NCI-H226 (cell line): ENCODE measurements around the gene LTB.
A peak's percentile ranks its signal among the peaks of the same experiment; 100 is the strongest.

Experiments used
- DNase-seq: peaks from one replicate; pipeline ENCODE4 v3.0.0-alpha.2; 2015

The LTB gene

GRCh38 chr6:31546339-31546957 lies 35.8 kb downstream of the LTB start, which contains the start of gene ATP6V1G2:
Gene ATP6V1G2, minus strand, starts transcription at chr6:31546608. Its CDS starts 49 bp downstream, at chr6:31546559.
- peak; percentile 79 for DNase-seq

- no peak for DNase-seq
Observed at GRCh38 chr6:31545291-31545690, 36.9 kb downstream of the LTB start.

DNA sequence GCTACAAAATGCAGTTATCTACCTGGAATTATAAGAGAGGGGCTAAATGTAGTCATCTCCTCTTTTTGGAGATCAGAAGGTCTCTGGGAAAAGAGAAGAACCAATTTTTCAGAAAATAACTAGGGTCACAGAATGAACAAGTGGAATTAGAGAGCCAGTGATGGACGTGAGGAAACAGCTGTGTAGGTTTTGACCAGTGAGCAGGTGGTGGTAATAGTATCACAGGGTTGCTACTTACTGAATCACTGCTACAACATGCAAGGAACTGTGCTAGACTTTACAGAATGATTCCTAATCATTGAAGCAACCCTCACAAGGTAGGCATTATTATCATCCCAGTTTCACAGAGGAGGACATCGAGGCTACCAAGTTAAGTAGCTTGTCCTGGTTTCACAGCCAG lies 37.5 kb downstream of the LTB start:
- DNase-seq = no peak

DNA sequence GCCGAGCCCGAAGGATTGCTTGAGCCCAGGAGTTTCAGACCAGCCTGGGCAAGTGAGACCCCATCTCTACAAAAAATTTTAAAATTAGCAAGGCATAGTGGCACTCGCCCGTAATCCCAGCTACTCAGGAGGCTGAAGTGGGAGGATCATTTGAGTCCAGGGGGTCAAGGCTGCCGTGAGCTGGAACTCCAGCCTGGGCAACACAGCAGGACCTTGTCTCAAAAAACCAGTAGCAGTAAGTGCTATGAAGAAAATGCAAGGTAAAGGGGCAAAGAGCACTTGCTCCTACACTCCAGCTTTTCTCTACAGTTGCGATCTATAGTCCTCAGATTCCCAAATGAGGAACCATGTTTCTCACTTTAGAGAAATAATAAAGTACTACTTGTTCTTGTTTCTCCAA lies 38.6 kb downstream of the LTB start:
- DNase-seq = no peak

- DNase-seq = peak; percentile 95
Observed at GRCh38 chr6:31541658-31542521, 40.3 kb downstream of the LTB start, which contains the start of gene DDX39B. Gene DDX39B, minus strand, starts transcription at chr6:31542003. Its CDS starts 1,471 bp downstream, at chr6:31540532.

GRCh38 chr6:31541059-31541657 lies 41.1 kb downstream of the LTB start:
- DNase-seq = peak; percentile 33

GRCh38 chr6:31540640-31541039 lies 41.6 kb downstream of the LTB start:
- DNase-seq = no peak

GRCh38 chr6:31538805-31539400 lies 43.3 kb downstream of the LTB start:
- DNase-seq = no peak

DNA sequence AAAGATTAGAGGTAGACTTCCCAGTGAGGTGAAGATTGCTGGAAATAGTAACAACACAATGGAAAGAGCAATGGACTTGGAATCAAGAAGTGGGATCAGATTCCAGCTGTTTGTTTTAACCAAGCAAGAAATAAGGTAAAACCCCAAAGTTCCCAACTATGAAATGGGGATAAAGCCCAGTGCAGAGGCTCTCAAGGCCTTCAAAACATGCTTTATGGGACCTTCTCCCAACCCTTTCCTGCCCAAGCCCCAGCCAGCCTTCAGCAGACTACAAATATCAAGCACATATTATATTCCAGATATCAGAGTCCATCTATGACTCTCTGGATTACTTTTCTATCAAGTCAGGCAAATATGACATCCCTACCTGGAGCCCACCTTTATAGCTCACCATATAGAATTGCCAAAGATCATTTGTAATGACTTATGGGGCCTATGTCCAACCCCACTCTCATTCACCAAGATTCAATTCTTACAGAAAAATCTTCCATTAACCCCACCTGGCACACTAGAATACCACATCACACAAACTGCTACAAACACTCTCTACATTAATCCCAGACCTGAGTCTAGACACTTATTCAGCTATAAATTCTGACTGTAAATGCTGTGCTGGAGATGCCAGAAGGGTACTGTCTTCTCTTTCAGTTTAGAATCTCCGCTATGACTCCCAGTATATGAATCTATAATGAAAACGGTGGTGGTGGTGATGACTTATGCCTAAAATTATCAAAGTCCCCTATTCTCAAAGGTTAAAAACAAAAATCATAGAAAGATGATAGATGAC lies 46.5 kb downstream of the LTB start:
- DNase-seq = no peak

GRCh38 chr6:31534521-31535040 lies 47.6 kb downstream of the LTB start:
- DNase-seq = no peak

GRCh38 chr6:31534011-31534410 lies 48.2 kb downstream of the LTB start:
- DNase-seq = no peak

GRCh38 chr6:31533455-31533841 lies 48.8 kb downstream of the LTB start:
- no peak for DNase-seq

GRCh38 chr6:31532644-31533454 lies 49.4 kb downstream of the LTB start:
- DNase-seq = no peak

- no peak for DNase-seq
Observed at GRCh38 chr6:31531771-31532643, 50.2 kb downstream of the LTB start.

- DNase-seq = no peak
Observed at GRCh38 chr6:31531162-31531561, 51.1 kb downstream of the LTB start.

- DNase-seq = no peak
Observed at GRCh38 chr6:31530659-31531058, 51.6 kb downstream of the LTB start.
